H7 (cell line): ENCODE data around the gene MYNN. TPM values are rescaled to one million over a fixed set of nuclear protein-coding genes. Genes with fewer than 3 reads are reported as not detected.
A peak's percentile ranks its signal among the peaks of the same experiment; 100 is the strongest.
"Not testable (repeated sequence)": the region's sequence is repeated elsewhere in the genome, so short reads cannot be mapped to it uniquely, and the experiment has no call there.

Source experiments
- DNase-seq: peaks from one replicate; pipeline ENCODE4 v3.0.0; 2012
- H3K27me3 ChIP-seq: 2 replicates; pipeline ENCODE4 v1.6.0; 2011; ENCODE audit warnings: mild to moderate bottlenecking, low read length; ENCODE audit not compliant: control insufficient read depth, insufficient read depth
- H3K36me3 ChIP-seq: replicated peaks from 2 replicates; pipeline ENCODE4 v1.5.1; 2011; ENCODE audit warnings: low read length; ENCODE audit not compliant: control insufficient read depth, insufficient read depth
- H3K4me3 ChIP-seq: 2 replicates; pipeline ENCODE4 v1.5.1; 2011; ENCODE audit warnings: low read depth, mild to moderate bottlenecking, control low read depth, low read length, moderate library complexity; ENCODE audit not compliant: insufficient read depth
- total RNA-seq: library from RNA; depleted of rRNA; stranded (reverse); fragments of >200 nt; shearing (Covaris generic); gene quantifications from 2 replicates; pipeline ENCODE4 v1.2.3, GENCODE V29; 2014; rRNA removed

MYNN gene
- 19.5 and 22.4 TPM in 2 replicates for total RNA-seq

DNA sequence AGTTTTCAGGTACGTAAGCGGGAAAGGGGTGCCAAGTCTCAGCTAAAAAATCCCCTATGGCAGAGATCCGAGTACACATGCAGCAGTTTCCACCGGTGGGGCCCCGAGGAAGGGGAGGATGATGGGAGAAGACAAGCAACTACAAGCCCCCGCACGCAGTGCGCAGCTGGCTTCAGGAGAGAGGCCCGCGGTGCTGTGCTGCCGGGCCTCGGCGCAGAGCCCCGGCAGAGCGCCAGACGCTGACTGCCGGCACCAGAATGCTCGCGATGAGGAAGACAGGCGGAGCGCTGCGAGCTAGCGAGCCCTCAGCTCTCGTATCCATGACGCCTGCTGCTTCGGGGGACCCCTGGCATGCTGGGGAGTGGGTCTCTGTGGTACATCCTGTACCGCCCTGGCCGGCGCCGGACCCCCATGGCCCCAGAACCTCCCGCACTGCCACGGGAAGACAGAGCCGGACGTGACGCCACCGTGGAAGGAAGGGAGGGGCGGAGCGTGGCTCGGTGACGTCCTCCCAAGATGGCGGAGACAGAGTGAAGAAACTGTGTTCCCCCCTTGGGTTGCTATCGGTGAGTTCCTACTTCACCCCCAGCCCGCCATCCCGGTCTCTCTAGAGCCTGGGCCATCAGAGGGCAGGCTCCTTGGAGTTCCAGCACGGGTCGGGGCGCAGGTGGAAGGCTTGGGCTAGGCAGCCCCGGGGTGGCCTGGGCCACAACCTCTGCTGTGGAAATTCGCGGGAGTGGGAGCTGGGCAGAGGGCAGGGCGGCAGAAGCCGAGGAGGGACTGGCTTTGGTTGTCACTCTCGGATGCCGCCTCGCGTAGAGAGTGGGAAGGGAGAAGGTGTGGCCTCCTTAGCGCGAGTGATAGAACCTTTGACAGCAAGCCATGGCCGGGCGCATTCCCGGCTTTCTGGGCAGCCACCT is at the start of gene MYNN:
TSS of gene MYNN (plus strand) at position 500 of the 920 bp plus-strand sequence. CDS start 900 bp downstream, outside the sequence.
- peaks cover 3% of the 10 kb centered on the region; the same call in 1 of the 2 replicates for H3K36me3 ChIP-seq
- H3K4me3 ChIP-seq = peak within 1 kb of the TSS; percentile 96
- H3K27me3 ChIP-seq = no peaks in the 10 kb centered on the region
- peak; percentile 78 for DNase-seq

DNA sequence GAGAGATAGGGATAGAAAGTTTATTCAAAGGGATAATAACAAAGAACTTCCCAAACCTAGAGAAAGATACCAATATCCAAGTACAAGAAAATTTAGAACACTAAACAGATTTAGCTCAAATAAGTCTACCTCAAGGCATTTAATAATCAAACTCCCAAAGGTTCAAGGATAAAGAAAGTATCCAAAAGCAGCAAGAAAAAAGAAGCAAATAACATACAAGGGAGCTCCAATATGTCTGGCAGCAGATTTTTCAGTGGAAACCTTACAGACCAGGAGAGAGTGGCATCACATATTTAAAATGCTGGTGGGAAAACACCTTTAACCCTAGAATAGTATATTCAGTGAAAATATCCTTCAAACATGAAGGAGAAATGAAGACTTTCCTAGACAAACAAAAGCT is 41.3 kb upstream of the MYNN start:
- H3K4me3 ChIP-seq, H3K27me3 ChIP-seq, DNase-seq, H3K36me3 ChIP-seq: not testable (repeated sequence)

DNA sequence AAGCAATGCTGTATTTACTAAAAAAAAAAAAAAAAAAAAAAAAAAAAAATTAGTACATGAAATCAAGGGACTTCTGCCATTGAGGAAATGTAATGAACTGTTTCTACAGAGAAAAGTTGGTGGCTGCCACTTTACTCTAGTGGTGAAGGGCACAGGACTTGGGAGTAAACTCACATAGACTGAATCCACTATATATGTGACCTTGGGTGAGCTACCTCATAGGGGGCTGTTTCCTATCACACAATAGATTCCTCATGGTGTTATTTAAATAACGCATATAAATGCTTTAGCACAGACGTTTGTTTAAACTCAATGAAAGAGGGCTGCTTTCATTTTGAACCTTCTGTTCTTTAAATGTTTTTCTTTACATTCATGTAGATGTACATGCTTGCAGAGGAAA is 34.1 kb upstream of the MYNN start:
- Histone ChIP-seq H3K36me3 (no peaks in the 10 kb centered on the region), H3K4me3 (no peak overlapping the region), H3K27me3 (no peaks in the 10 kb centered on the region)
- DNase-seq = peak; percentile 14

DNA sequence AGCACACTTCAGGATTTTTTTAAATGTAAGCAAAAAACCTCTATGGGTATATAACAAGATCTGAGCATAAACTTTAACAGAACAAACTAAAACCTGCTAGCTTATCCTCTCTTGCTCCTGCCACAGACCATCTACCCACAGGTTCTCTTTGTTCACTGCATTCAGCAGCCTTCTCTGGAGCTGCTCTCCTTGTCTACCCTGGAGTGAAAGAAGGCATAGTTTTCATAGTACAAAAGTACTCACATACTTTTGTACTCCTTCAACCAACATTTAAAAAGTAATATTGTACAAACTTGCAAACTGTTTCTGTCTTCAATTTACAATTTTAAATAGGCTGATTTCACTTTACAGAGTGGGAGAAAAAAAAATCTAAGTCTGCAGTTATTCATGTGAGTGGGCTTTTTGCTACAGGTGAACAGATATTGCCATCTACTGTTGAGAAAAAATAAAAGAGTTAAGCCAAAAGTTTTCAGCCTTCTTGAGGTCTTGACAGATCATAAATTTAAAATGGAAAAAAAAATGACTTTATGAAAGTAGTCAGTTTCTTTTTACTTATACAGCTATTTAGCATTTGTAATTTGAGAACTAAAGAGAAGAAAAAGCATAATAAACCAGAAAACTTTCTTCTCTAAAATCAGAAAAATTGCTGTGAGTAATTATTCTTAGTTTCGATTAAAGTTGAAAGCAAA is 28.7 kb upstream of the MYNN start:
- Histone ChIP-seq H3K36me3 (no peaks in the 10 kb centered on the region), H3K4me3 (no peak overlapping the region), H3K27me3 (no peaks in the 10 kb centered on the region)
- peak; percentile 50 for DNase-seq

DNA sequence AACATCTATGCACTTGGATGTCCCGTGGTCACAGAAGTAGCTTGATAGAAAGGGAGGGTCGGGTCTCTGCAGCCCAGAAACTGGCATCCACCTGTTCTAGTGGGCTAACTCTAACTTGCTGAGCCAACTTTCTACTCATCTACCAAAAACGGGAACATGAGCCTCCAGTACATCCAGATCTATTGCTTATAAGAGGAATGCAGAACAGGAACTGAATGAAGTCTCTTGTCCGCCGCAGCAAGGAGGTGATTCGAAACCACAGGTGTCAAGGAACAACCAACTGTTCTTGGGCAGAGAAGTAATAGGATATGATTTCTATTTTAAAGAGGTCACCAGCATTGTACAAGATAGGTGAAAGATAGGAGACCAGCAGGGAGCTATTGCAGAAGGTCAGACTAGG is 26.3 kb upstream of the MYNN start:
- H3K4me3 ChIP-seq = no peak overlapping the region
- H3K27me3 ChIP-seq = no peaks in the 10 kb centered on the region
- no peaks in the 10 kb centered on the region for H3K36me3 ChIP-seq
- no peak for DNase-seq

DNA sequence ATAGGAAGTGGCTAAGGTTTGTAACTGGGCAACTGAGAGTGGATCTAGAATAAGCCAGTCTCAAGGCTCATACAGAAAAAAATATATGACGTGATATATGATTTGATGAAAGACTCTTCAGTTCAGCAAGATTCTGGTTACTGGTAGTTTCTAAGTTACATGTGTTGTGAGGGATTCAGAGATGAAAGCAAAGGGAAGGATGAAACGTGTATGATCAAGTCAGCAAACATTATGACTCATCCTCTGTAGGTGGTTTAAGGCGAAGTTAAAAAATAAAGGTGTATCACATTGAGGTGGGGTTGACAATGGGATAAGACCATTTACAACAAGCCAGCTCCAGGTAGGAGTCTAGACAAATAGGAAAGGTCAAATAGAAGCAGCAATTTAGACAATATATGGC is 24.5 kb upstream of the MYNN start:
- no peaks in the 10 kb centered on the region for H3K27me3 ChIP-seq
- no peak for DNase-seq
- H3K4me3 ChIP-seq = no peak overlapping the region
- H3K36me3 ChIP-seq = no peaks in the 10 kb centered on the region

DNA sequence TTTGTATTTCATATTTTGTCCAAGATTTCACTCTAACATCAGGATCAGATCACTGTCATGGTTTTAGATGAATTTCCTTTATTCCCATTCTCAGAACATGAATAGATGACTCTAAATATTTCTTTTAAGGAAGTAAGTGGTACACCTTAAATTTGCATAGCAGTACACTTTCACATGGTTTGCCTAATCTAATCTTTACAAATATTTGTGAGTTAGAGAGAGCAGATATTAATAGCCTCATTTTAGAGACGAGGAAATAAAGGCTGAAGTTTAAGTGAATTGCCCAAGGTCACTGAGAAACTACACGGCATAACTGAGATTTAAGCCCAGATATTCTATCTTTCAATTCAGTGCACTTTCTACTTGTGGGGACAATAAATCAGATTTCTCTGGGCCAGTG is 22.5 kb upstream of the MYNN start:
- Histone ChIP-seq H3K36me3 (no peaks in the 10 kb centered on the region), H3K4me3 (no peak overlapping the region), H3K27me3 (no peaks in the 10 kb centered on the region)
- no peak for DNase-seq

DNA sequence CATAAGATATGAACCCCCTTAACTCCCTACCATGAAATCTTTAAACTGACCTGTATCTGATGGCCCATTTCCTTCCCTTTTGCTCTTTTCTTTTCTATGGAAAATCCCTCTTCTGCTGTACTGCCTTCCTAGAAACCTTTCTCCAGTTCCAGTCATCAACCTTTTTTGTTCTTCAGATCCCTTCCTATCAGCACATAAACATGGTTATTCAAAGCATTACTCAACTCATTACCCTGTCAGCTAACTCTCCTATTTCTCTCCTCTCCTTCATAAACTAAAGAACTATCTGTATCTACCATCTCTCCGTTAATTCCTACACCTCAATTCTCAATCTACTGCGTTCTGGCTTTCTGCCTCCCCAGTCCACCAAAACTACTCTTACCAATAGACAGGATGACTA is 21.3 kb upstream of the MYNN start:
- H3K27me3 ChIP-seq = no peaks in the 10 kb centered on the region
- no peak for DNase-seq
- H3K36me3 ChIP-seq = no peaks in the 10 kb centered on the region
- no peak overlapping the region for H3K4me3 ChIP-seq

DNA sequence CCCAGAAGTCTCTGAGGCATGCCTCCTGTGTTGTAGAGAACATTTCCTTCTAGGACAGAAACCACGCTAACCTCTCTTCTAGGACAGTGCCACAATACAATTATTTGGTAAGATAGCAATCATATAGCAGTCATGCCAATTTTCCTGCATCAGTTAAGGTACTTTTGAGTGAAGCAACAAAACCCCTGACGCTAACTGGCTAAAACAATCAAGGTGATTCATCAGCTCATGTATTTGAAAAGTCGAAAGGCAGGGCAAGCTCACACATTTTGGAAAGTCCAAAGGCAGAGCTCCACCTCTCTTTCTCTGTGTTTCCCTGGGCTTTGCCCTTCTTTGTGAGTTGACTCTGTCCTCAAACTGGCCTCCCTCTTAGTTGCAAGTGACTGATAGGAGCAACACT is 18.5 kb upstream of the MYNN start:
- no peak overlapping the region for H3K4me3 ChIP-seq
- no peaks in the 10 kb centered on the region for H3K36me3 ChIP-seq
- DNase-seq = no peak
- no peaks in the 10 kb centered on the region for H3K27me3 ChIP-seq

DNA sequence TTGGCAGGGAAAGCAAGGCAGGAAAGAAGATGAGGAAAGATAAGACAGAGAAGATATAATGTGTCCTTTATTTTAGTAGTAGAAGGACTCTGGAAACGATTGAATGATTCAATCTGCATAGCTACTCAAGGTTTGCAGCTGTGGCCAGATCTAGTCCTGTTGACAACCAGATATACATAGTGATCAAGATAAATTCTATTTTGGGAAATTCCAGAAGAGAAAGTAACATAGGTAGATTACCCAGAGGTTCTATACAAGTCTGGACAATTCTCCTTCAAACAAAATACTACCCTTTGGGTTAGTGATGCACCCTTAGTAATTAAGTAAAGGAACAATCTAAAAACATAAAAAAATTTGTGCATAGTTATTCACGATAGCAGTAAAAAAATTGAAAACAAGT is 17.7 kb upstream of the MYNN start:
- no peak for DNase-seq
- H3K4me3 ChIP-seq = no peak overlapping the region

DNA sequence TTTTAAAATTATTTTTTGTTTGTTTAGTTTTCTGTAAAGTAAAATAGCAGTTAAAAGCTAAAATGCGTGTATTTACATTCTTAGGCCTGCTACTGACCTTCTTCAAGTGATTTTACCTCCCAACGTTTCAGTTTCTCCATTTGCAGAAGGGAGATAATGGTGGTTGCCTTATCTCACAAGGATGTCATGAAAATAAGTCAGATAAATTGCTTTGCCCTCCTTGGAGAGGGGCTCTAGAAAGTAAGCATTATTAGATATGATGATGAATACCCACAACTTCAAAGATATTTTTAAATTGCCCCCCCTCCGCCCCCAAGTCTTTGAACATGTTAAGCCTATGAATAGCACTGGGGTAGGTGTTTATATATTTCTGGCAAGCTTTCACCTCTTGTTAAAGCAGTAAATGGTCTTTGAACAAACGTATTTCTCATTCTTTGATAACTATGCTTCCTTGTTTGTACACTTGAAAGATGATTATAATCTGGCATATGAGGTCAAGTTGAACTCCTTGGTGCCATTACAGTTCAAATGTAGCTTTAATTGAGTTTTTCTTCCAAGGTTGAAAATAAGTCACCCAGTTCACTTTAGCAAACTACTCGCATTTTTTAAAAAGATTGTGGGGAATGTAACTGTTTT is 14.7 kb upstream of the MYNN start:
- DNase-seq = no peak
- H3K4me3 ChIP-seq = no peak overlapping the region
- H3K36me3 ChIP-seq = no peaks in the 10 kb centered on the region
- no peaks in the 10 kb centered on the region for H3K27me3 ChIP-seq

More for the DNA sequence above, 17.7 kb upstream of the MYNN start:
- H3K27me3 ChIP-seq = no peaks in the 10 kb centered on the region
- H3K36me3 ChIP-seq = no peaks in the 10 kb centered on the region

DNA sequence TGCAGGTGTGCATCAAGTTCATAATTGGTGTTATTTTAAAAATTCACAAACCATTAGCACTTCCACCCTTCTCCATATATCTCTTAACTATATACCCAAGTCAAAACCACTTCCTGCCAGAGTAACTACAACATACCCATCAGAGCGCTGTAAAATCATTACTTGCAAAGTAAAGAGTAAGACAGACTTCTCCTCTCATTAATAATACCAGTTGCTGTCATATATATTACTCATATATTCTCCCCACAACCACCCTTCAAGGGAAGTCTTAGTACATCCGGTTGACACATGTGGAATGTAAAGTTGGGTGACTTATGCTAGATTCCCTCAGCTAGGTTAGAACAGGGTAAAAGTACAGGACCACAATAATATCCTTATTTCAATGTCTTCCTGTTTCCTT is 13.9 kb upstream of the MYNN start:
- DNase-seq = no peak
- H3K36me3 ChIP-seq = no peaks in the 10 kb centered on the region
- no peaks in the 10 kb centered on the region for H3K27me3 ChIP-seq
- H3K4me3 ChIP-seq = no peak overlapping the region

DNA sequence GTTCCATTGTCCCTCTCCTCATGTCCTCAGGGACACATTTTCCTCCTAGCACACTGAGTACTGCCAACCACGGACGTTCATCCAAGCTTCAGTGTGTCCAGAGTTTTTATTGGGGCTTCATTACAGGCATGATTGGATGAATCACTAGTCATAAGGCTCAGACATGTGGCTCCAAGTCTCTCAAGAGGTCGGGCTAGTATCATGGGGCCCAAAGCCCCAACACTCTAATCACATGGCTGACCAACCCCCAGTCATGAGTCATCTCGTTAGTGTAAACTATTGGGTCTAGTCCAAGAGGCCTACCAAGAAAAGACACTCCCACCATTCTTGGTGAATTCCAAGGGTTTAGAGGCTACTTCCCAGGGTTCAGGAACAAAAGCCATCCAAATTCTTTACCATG is 12.7 kb upstream of the MYNN start:
- DNase-seq = no peak
- Histone ChIP-seq H3K36me3 (no peaks in the 10 kb centered on the region), H3K4me3 (no peak overlapping the region), H3K27me3 (no peaks in the 10 kb centered on the region)

DNA sequence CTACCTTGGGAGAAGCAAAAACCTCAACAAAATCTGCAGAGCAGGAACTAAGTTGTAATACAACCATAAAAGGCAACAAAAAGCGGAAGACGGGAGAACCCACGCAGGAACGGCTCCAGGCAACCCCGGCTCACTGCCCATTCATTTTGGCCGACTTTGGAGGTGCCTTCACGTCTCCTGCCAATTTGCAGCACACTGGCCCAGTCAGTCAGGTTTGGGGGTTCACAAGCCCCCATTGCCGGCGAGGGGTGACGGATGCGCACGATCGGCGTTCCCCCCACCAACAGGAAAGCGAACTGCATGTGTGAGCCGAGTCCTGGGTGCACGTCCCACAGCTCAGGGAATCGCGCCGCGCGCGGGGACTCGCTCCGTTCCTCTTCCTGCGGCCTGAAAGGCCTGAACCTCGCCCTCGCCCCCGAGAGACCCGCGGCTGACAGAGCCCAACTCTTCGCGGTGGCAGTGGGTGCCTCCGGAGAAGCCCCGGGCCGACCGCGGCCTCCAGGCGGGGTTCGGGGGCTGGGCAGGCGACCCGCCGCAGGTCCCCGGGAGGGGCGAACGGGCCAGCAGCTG is 8.8 kb upstream of the MYNN start:
- peak overlapping the region; percentile 77 for H3K4me3 ChIP-seq
- H3K36me3 ChIP-seq = no peaks in the 10 kb centered on the region
- DNase-seq = peak; percentile 54
- H3K27me3 ChIP-seq = no peaks in the 10 kb centered on the region
